DMS 273 treated with DMSO at 0.1 percent for 48 hours (cell line): ENCODE data around the gene MAP3K1.

Experiments
- DNase-seq: peaks from one replicate; lab custom pipeline; 2025; lab: John Stamatoyannopoulos, UW

Gene MAP3K1

GRCh38 chr5:56909294-56910209, 94.2 kb downstream of the MAP3K1 start, which contains the start of gene SETD9:
Gene SETD9, plus strand, starts transcription at chr5:56909596. Its CDS starts 50 bp downstream, at chr5:56909646.
- DNase-seq: peak; percentile 85

GRCh38 chr5:56910210-56910965, 95.0 kb downstream of the MAP3K1 start:
- peak; percentile 65 for DNase-seq

- no peak for DNase-seq
Observed at GRCh38 chr5:56913766-56914165, 98.4 kb downstream of the MAP3K1 start.

GRCh38 chr5:56914678-56915077, 99.3 kb downstream of the MAP3K1 start:
- no peak for DNase-seq

GRCh38 chr5:56917534-56917933, 102.2 kb downstream of the MAP3K1 start:
- no peak for DNase-seq

GRCh38 chr5:56918054-56918453, 102.7 kb downstream of the MAP3K1 start:
- DNase-seq: no peak

GRCh38 chr5:56919942-56920662, 104.8 kb downstream of the MAP3K1 start:
- no peak for DNase-seq

- DNase-seq: no peak
Observed at GRCh38 chr5:56922922-56923321, 107.6 kb downstream of the MAP3K1 start.

GRCh38 chr5:56934325-56934724, 119.0 kb downstream of the MAP3K1 start:
- DNase-seq: no peak

- DNase-seq: no peak
Observed at GRCh38 chr5:56938858-56939257, 123.5 kb downstream of the MAP3K1 start.

GRCh38 chr5:56941981-56942380, 126.6 kb downstream of the MAP3K1 start:
- no peak for DNase-seq
